ENCODE results near the gene CIITA.

Gene CIITA

GRCh38 chr16:10969615-10970014, 92.6 kb downstream of the CIITA start:
- no peak for DNase-seq (ENCODE audit: low read depth)
- no peak overlapping the region for H3K4me3 ChIP-seq (ENCODE audit: low read length)
- no peak for TF ChIP-seq CTCF (conservative IDR thresholded peaks at IDR 0.05; ENCODE audit: low read depth, low read length)

- DNase-seq (ENCODE audit: low read depth), result no peak
- no peak for TF ChIP-seq CTCF (conservative IDR thresholded peaks at IDR 0.05; ENCODE audit: low read depth, low read length)
- H3K4me3 ChIP-seq (ENCODE audit: low read length), result no peak overlapping the region
Measured at GRCh38 chr16:10970065-10970464, 93.1 kb downstream of the CIITA start.

DNA sequence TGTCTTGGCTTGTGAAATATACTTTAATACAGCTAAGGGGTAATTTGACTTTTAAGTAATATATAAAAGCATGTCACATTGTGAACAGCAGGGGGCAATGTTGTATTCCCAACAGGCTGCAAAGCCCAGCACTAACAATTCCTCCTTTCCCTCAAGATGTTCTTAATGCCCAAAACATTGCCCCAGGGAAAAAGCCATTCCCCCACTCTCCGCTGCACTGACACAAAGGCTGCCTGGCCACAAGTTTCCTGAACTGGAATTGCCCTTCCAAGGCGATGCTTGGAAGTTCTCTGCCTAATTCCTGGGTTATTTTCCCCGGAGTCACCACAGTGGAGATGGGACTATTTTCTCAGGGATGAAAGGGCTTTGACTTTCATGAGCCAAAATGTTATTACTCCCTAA, 94.6 kb downstream of the CIITA start:
- H3K4me3 ChIP-seq (ENCODE audit: low read length), result no peak overlapping the region
- peak; percentile 66 for TF ChIP-seq CTCF (conservative IDR thresholded peaks at IDR 0.05; ENCODE audit: low read depth, low read length)
- DNase-seq (ENCODE audit: low read depth), result no peak

GRCh38 chr16:10972108-10972818, 95.3 kb downstream of the CIITA start:
- no peak overlapping the region for H3K4me3 ChIP-seq (ENCODE audit: low read length)
- no peak for TF ChIP-seq CTCF (conservative IDR thresholded peaks at IDR 0.05; ENCODE audit: low read depth, low read length)
- no peak for DNase-seq (ENCODE audit: low read depth)

DNA sequence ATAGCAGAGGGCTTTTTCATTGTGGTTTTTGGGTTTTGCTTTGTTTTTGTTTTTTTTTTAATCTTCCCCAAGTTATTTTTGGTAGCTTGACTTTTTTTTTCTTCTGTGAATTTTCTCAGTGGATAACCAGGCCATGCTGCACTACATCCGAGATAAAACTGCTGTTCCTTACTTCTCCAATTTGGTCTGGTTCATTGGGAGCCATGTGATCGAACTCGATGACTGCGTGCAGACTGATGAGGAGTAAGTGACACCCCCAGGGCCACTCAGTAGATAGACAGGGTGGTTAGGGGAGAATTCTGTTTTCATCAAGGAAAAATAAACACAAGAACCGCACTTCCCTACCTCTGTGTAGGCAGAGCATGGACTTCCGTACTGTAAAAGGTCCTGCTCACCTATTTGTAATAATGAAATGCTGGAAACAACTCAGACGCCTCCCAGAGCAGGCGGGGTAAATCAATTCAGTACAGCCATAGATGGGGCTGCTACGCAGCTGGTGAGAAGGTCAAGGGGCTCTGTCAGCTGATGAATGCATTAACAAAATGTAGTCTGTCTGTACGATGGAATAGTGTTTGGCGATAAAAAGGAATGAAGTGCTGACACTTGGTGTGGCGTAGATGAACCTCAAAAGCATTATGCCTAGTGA, 95.9 kb downstream of the CIITA start:
- H3K4me3 ChIP-seq (ENCODE audit: low read length), result no peak overlapping the region
- TF ChIP-seq CTCF (conservative IDR thresholded peaks at IDR 0.05; ENCODE audit: low read depth, low read length), result no peak
- DNase-seq (ENCODE audit: low read depth), result no peak

DNA sequence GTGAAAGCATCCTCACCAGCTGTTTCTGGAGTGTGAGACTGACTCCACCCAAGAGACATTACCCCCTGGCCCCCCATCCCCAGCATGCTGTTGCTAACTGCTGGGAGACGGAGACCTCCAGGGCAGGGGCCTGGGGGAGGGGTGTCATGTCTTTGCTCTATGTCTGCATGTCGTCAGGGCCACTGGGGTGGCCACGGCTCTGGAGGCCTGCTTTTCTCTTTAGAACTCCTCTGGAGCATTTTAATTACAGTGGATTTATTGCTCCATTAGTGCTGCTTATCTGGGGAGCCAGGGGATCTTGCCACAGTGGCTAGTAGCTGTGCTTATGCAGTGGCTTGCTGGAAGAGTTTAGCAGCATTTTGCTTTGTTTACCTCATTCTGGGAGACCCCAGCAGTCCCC, 99.6 kb downstream of the CIITA start:
- DNase-seq (ENCODE audit: low read depth), result no peak
- no peak for TF ChIP-seq CTCF (conservative IDR thresholded peaks at IDR 0.05; ENCODE audit: low read depth, low read length)
- no peak overlapping the region for H3K4me3 ChIP-seq (ENCODE audit: low read length)

DNA sequence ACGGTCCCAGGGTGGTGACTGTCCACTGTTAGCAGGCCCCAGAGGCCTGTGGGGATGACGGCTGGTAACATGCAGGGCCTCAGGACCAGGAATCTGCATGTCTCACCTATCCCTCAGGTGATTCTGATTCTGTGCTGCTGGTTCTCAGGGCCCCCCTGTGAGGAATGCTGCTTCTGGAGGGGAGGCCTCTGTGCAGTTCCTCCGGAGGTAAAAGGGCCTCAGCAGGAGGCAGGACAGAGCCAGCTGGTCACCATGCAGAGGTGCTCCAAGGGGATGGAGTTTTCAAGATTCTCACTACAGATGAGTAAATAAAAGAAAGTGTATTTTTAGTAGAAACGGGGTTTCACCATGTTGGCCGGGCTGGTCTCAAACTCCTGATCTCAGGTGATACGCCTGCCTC, 101.1 kb downstream of the CIITA start:
- DNase-seq (ENCODE audit: low read depth), result no peak
- no peak for TF ChIP-seq CTCF (conservative IDR thresholded peaks at IDR 0.05; ENCODE audit: low read depth, low read length)
- H3K4me3 ChIP-seq (ENCODE audit: low read length), result no peak overlapping the region
